Smooth muscle cell (in vitro differentiated cells): ENCODE results near the gene RBM43. TPM values are rescaled to one million over a fixed set of nuclear protein-coding genes. Genes with fewer than 3 reads are reported as not detected.
A peak's percentile ranks its signal among the peaks of the same experiment; 100 is the strongest.

Experiments used
- DNase-seq: peaks from one replicate; lab custom pipeline; 2025; ENCODE audit not compliant: unreplicated experiment; lab: John Stamatoyannopoulos, UW
- H2AFZ ChIP-seq: fragments of 200-600 bp; sonication (generic); 2 replicates; pipeline ENCODE4 v1.6.0; 2016; ENCODE audit warnings: antibody characterized with exemption, low read depth, mild to moderate bottlenecking
- H3F3A ChIP-seq: fragments of 200-600 bp; sonication (generic); 2 replicates; pipeline ENCODE4 v1.6.0; 2017; ENCODE audit warnings: antibody characterized with exemption, low read depth
- H3K27ac ChIP-seq: fragments of 200-600 bp; sonication (generic); 2 replicates; pipeline ENCODE4 v1.5.1; 2016; ENCODE audit warnings: low read depth, mild to moderate bottlenecking
- H3K27me3 ChIP-seq: fragments of 200-600 bp; sonication (generic); 2 replicates; pipeline ENCODE4 v1.6.1; 2016; ENCODE audit warnings: low read depth, mild to moderate bottlenecking
- H3K36me3 ChIP-seq: fragments of 200-600 bp; sonication (generic); 2 replicates; pipeline ENCODE4 v1.5.1; 2016; ENCODE audit warnings: low read depth
- H3K4me1 ChIP-seq: fragments of 200-600 bp; sonication (generic); 2 replicates; pipeline ENCODE4 v1.5.1; 2016; ENCODE audit warnings: low read depth
- H3K4me2 ChIP-seq: fragments of 200-600 bp; sonication (generic); 2 replicates; pipeline ENCODE4 v1.6.0; 2016; ENCODE audit warnings: mild to moderate bottlenecking
- H3K4me3 ChIP-seq: fragments of 200-600 bp; sonication (generic); 2 replicates; pipeline ENCODE4 v1.5.1; 2016; ENCODE audit warnings: mild to moderate bottlenecking
- H3K79me2 ChIP-seq: fragments of 200-600 bp; sonication (generic); 2 replicates; pipeline ENCODE4 v1.6.0; 2016; ENCODE audit warnings: low read depth, mild to moderate bottlenecking
- H3K9ac ChIP-seq: fragments of 200-600 bp; sonication (generic); 2 replicates; pipeline ENCODE4 v1.6.0; 2016; ENCODE audit warnings: low read depth
- H3K9me3 ChIP-seq: fragments of 200-600 bp; sonication (generic); replicated peaks from 2 replicates; pipeline ENCODE4 v1.5.1; 2016; ENCODE audit warnings: low read depth
- H4K20me1 ChIP-seq: fragments of 200-600 bp; sonication (generic); 2 replicates; pipeline ENCODE4 v1.6.0; 2016; ENCODE audit warnings: low read depth
- WGBS: methylation state at CpG from one replicate; pipeline ENCODE4 v1.1.7; 2016; ENCODE audit warnings: low lambda C conversion rate; 5-methylcytosine and 5-hydroxymethylcytosine counted together
- polyA plus RNA-seq: library from polyadenylated mRNA; unstranded; fragments of >200 nt; fragmentation: Nextera tagmentation; extraction: Ambion mirVana; gene quantifications from 2 replicates; pipeline ENCODE4 v1.2.1, GENCODE V29; 2016
- total RNA-seq: library from RNA; depleted of rRNA; stranded (reverse); fragments of >200 nt; gene quantifications from 2 replicates; pipeline ENCODE4 v1.2.3, GENCODE V29; 2014
- TF ChIP-seq, protein P1 (sequence below): fragments of 200-600 bp; sonication (generic); IDR thresholded peaks from 2 replicates; pipeline ENCODE4 v1.5.1; 2017; ENCODE audit warnings: borderline replicate concordance, mild to moderate bottlenecking, antibody characterized with exemption; ENCODE audit not compliant: insufficient read depth, poor library complexity, severe bottlenecking

The RBM43 gene
- total and polyA plus RNA-seq, 2 experiments from 2014 or later = 0.47 to 4.2 TPM

DNA sequence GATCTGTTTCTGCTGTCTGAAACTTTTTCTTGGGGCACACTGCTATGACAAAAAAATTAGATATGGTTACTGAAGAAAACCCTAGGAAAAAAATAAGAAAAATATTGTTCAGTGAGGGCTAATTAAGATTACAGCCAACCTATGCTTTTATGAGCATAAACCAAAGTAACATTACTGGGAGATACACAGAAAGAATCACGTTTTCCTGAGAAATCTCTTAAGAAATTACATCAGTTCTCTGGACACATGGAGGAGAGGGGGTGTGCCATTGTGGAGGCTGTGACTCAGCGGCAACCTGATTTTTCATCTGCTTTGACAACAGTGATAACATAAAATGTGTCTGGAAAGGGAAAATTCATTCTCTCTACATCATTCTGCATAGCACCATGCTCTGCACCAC, 41.2 kb upstream of the RBM43 start:
- TF ChIP-seq, protein P1, sequence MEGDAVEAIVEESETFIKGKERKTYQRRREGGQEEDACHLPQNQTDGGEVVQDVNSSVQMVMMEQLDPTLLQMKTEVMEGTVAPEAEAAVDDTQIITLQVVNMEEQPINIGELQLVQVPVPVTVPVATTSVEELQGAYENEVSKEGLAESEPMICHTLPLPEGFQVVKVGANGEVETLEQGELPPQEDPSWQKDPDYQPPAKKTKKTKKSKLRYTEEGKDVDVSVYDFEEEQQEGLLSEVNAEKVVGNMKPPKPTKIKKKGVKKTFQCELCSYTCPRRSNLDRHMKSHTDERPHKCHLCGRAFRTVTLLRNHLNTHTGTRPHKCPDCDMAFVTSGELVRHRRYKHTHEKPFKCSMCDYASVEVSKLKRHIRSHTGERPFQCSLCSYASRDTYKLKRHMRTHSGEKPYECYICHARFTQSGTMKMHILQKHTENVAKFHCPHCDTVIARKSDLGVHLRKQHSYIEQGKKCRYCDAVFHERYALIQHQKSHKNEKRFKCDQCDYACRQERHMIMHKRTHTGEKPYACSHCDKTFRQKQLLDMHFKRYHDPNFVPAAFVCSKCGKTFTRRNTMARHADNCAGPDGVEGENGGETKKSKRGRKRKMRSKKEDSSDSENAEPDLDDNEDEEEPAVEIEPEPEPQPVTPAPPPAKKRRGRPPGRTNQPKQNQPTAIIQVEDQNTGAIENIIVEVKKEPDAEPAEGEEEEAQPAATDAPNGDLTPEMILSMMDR = no peak
- Histone ChIP-seq H3K4me1 (no peaks in the 10 kb centered on the region), H3K79me2 (no peaks in the 10 kb centered on the region), H3K4me2 (peak overlapping the region; percentile 33), H3K9me3 (no peaks in the 10 kb centered on the region), H3K4me3 (no peak overlapping the region), H3K36me3 (no peaks in the 10 kb centered on the region), H3K27me3 (no peaks in the 10 kb centered on the region), H2AFZ (peak overlapping the region; percentile 57), H4K20me1 (no peaks in the 10 kb centered on the region), H3K9ac (peak overlapping the region; percentile 47), H3K27ac (peak overlapping the region; percentile 76), H3F3A (no peaks in the 10 kb centered on the region)
- no peak for DNase-seq
- 16% methylated on average over 2 of the region's 2 CpGs for WGBS

DNA sequence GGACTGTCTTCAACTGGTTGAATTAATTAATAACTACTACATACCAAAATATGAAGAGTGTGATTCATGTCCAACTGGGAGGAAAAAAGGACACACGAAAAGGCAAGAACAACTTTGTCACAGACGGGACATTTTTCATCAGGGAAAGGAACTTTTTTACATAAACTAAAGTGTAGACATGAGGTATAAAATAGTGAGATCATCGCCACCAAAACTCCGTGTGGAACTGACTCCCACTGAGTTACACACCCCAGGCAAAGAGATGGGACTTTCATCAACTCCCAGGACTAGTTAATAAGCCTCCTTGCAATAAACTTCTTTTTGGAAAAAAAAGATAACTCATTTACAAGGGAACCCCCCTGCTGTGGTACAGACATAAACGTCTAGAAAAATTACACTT, 40.7 kb upstream of the RBM43 start:
- Histone ChIP-seq H3K4me1 (no peaks in the 10 kb centered on the region), H3K36me3 (no peaks in the 10 kb centered on the region), H3K9ac (peak overlapping the region; percentile 47), H3K4me2 (peak overlapping the region; percentile 33), H3K27ac (peak overlapping the region; percentile 76), H3K4me3 (no peak overlapping the region), H3K79me2 (no peaks in the 10 kb centered on the region), H3K27me3 (no peaks in the 10 kb centered on the region), H4K20me1 (no peaks in the 10 kb centered on the region), H3K9me3 (no peaks in the 10 kb centered on the region), H3F3A (no peaks in the 10 kb centered on the region), H2AFZ (peak overlapping the region; percentile 57)
- TF ChIP-seq, protein P1 = no peak
- WGBS = 43% methylated on average over 5 of the region's 5 CpGs
- DNase-seq = no peak

- no peak for DNase-seq
- H3K4me3 ChIP-seq = no peak overlapping the region
- no peak overlapping the region for H2AFZ ChIP-seq
Observed at GRCh38 chr2:151299920-151300539, 38.4 kb upstream of the RBM43 start.

More at GRCh38 chr2:151299920-151300539, 38.4 kb upstream of the RBM43 start:
- Histone ChIP-seq H3K27me3 (no peaks in the 10 kb centered on the region), H3K27ac (no peak overlapping the region), H3K4me2 (no peak overlapping the region), H3F3A (no peaks in the 10 kb centered on the region), H4K20me1 (no peaks in the 10 kb centered on the region), H3K9ac (no peak overlapping the region), H3K4me1 (no peaks in the 10 kb centered on the region), H3K36me3 (no peaks in the 10 kb centered on the region), H3K79me2 (no peaks in the 10 kb centered on the region), H3K9me3 (no peaks in the 10 kb centered on the region)
- whole genome bisulfite sequencing = 81% methylated on average over 6 of the region's 6 CpGs
- TF ChIP-seq, protein P1 = no peak
